Measurements from ENCODE around the gene FOS.

GRCh38 chr14:75252254-75252837 lies 26.3 kb upstream of the FOS start:
- TF ChIP-seq POLR2A (IDR thresholded peaks at IDR 0.05; ENCODE audit: low read depth, low read length): no peak
- no peak for TF ChIP-seq POLR2AphosphoS5 (IDR thresholded peaks at IDR 0.05; ENCODE audit: low read depth, low read length)
